ENCODE data around the gene CD2AP.

- TF ChIP-seq CTCF (IDR thresholded peaks at IDR 0.05; ENCODE audit: insufficient read depth, low read length, poor library complexity, severe bottlenecking) (no peak), EZH2phosphoT487 (conservative IDR thresholded peaks at IDR 0.05; ENCODE audit: low read length) (no peak)
Observed at GRCh38 chr6:47534063-47534462, 56.5 kb downstream of the CD2AP start.
